Transverse colon (tissue), 3 donors: ENCODE measurements around the gene SRSF7.

Source experiments
- POLR2A ChIP-seq: fragments of 450-650 bp; IDR thresholded peaks from one replicate; pipeline ENCODE4 v1.6.1; 2016; ENCODE audit warnings: antibody characterized with exemption, mild to moderate bottlenecking, moderate library complexity
- TF ChIP-seq, protein P1 (sequence below), 5 experiments: fragments of 200-600 bp in 3 of 5; fragments of 450-650 bp in 2 of 5; sonication (generic) in 3 of 5; IDR thresholded peaks; 1 replicate in 2 of 5; 2 replicates in 3 of 5; pipeline ENCODE4 v1.5.1; 2016 to 2017; ENCODE audit warnings: antibody characterized with exemption in 5 of 5, inconsistent platforms in 3 of 5, mild to moderate bottlenecking in 2 of 5, moderate library complexity in 1 of 5

DNA sequence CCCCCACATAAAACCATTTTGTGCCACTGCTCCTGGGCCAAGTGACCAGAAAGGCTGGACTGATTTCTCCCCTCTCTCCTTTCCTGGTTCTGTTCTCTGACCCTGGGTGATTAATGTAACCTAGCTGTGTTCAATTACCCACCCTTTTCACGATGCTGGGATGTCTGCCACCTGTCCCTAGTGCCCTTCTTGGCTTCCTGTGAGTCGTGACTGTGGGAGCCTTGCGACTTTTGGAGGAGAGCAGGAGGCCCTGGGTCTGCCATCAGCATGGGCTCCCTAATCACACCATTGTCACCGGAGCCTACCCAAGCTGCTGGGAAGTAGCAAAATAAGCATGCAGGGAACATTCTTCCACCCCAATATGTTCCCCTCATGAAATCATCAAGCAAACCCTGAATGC, 38.3 kb downstream of the SRSF7 start:
- TF ChIP-seq, protein P1, sequence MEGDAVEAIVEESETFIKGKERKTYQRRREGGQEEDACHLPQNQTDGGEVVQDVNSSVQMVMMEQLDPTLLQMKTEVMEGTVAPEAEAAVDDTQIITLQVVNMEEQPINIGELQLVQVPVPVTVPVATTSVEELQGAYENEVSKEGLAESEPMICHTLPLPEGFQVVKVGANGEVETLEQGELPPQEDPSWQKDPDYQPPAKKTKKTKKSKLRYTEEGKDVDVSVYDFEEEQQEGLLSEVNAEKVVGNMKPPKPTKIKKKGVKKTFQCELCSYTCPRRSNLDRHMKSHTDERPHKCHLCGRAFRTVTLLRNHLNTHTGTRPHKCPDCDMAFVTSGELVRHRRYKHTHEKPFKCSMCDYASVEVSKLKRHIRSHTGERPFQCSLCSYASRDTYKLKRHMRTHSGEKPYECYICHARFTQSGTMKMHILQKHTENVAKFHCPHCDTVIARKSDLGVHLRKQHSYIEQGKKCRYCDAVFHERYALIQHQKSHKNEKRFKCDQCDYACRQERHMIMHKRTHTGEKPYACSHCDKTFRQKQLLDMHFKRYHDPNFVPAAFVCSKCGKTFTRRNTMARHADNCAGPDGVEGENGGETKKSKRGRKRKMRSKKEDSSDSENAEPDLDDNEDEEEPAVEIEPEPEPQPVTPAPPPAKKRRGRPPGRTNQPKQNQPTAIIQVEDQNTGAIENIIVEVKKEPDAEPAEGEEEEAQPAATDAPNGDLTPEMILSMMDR (IDR thresholded peaks at IDR 0.05): no peak
- TF ChIP-seq POLR2A: no peak
